Measurements from ENCODE around the gene KIF26B.

GRCh38 chr1:245718123-245718522 is 563.3 kb downstream of the KIF26B start:
- TF ChIP-seq, protein P1, sequence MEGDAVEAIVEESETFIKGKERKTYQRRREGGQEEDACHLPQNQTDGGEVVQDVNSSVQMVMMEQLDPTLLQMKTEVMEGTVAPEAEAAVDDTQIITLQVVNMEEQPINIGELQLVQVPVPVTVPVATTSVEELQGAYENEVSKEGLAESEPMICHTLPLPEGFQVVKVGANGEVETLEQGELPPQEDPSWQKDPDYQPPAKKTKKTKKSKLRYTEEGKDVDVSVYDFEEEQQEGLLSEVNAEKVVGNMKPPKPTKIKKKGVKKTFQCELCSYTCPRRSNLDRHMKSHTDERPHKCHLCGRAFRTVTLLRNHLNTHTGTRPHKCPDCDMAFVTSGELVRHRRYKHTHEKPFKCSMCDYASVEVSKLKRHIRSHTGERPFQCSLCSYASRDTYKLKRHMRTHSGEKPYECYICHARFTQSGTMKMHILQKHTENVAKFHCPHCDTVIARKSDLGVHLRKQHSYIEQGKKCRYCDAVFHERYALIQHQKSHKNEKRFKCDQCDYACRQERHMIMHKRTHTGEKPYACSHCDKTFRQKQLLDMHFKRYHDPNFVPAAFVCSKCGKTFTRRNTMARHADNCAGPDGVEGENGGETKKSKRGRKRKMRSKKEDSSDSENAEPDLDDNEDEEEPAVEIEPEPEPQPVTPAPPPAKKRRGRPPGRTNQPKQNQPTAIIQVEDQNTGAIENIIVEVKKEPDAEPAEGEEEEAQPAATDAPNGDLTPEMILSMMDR (IDR thresholded peaks at IDR 0.05; ENCODE audit: low read depth, low read length), result no peak
- no peak for TF ChIP-seq POLR2A (IDR thresholded peaks at IDR 0.05; ENCODE audit: extremely low read depth, insufficient read length)

Measured in NB4 (cell line).